ENCODE results near the gene MAN2B1. TPM values are rescaled to one million over a fixed set of nuclear protein-coding genes. Genes with fewer than 3 reads are reported as not detected.

MAN2B1 gene
- total RNA-seq, 1 donor from 2014 or later: 109 TPM

DNA sequence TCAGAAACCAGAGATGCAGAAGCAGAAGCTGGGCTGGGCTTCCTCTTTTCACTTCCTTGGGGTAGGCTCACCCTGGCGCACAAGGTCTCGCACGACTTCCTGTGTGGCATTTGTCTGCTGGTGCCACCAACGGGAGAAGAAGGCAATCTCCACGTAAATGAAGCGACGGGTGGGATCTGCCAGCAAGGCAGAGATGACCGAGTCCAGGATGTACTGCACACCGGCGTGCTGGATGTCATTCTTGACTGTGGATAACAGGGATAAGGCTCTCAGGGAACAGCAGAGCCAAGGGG, 1.3 kb downstream of the MAN2B1 start:
- TF ChIP-seq, protein P1, sequence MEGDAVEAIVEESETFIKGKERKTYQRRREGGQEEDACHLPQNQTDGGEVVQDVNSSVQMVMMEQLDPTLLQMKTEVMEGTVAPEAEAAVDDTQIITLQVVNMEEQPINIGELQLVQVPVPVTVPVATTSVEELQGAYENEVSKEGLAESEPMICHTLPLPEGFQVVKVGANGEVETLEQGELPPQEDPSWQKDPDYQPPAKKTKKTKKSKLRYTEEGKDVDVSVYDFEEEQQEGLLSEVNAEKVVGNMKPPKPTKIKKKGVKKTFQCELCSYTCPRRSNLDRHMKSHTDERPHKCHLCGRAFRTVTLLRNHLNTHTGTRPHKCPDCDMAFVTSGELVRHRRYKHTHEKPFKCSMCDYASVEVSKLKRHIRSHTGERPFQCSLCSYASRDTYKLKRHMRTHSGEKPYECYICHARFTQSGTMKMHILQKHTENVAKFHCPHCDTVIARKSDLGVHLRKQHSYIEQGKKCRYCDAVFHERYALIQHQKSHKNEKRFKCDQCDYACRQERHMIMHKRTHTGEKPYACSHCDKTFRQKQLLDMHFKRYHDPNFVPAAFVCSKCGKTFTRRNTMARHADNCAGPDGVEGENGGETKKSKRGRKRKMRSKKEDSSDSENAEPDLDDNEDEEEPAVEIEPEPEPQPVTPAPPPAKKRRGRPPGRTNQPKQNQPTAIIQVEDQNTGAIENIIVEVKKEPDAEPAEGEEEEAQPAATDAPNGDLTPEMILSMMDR (IDR thresholded peaks at IDR 0.05; ENCODE audit: unreplicated experiment): no peak
- H3K27ac Mint-ChIP-seq: no peak overlapping the region
- H3K36me3 Mint-ChIP-seq: peaks cover 6% of the 10 kb centered on the region
- peaks cover 37% of the 10 kb centered on the region for H3K4me1 Mint-ChIP-seq
- peak overlapping the region; percentile 99 for H3K4me3 Mint-ChIP-seq
- DNase-seq (ENCODE audit: low spot score in 2 of 2, unreplicated experiment in 2 of 2): no peak
- no peaks in the 10 kb centered on the region for H3K27me3 Mint-ChIP-seq (ENCODE audit: low read depth)
- H3K9me3 Mint-ChIP-seq: no peaks in the 10 kb centered on the region

DNA sequence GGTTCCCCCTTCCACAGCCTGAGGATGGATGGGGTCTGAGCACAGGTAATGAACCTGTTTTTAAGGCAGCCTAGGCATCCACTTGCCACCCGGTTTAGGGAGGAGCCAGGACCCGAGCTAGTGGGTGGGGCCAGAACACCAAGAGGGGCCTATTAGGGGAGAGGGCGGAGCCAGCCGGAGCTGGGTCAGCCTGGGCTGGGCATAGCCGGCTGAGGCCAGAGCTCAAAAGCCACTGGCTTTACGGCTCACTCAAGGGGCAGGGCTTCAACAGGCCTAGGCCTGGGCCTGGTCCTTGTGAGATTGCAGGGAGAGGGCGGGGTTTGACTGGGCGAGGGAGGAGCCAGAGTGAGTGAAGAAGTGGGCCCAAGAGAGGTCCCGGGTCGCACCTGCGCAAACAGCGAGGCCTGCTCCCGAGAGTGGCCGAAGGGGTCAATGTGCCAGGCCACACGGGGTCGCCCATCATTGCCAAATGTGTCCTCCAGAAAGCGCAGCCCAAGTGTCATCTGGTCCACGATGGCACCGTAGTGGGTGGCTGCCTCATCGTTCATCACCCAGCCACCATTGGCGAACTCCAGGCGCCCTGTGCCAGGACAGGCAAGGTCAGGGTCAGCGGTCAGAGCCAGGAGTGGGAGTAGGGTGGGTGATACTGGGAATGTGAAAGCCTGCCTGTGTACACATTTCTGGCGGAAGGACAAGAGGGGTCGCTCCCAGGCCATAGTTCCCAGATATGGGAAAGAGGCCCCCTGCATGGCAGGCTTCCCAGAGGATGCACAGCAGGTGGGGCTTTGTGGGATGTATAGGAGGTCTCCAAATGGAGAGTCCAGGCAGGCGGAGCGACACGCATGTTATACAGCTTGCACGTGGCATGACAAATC, 1.9 kb downstream of the MAN2B1 start:
- Mint-ChIP-seq H3K9me3 (no peaks in the 10 kb centered on the region), H3K27me3 (ENCODE audit: low read depth) (no peaks in the 10 kb centered on the region), H3K27ac (no peak overlapping the region), H3K4me3 (peak overlapping the region; percentile 99), H3K36me3 (peaks cover 9% of the 10 kb centered on the region), H3K4me1 (peaks cover 32% of the 10 kb centered on the region)
- no peak for DNase-seq (ENCODE audit: low spot score in 2 of 2, unreplicated experiment in 2 of 2)
- TF ChIP-seq, protein P1 (IDR thresholded peaks at IDR 0.05; ENCODE audit: unreplicated experiment): no peak

DNA sequence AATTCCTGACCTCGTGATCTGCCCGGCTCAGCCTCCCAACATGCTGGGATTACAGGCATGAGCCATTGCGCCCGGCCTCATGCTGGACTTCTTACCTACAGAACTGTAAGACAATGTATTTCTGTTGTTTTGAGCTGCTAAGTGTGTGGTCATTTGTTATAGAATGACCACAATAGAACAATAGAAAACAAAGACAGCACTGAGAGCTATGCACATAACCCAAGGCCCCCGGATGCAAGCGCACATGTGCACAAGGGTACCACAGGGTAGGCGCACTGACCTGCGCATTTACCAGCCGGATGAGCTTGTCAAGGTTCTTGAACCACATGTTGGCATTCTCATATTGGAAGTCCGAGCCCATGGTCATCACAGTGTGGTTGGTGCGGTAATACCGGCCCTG, 5.6 kb downstream of the MAN2B1 start:
- no peak for DNase-seq (ENCODE audit: low spot score in 2 of 2, unreplicated experiment in 2 of 2)
- Mint-ChIP-seq H3K36me3 (peaks cover 24% of the 10 kb centered on the region), H3K4me1 (peaks cover 4% of the 10 kb centered on the region), H3K27ac (no peak overlapping the region), H3K4me3 (no peak overlapping the region), H3K27me3 (ENCODE audit: low read depth) (no peaks in the 10 kb centered on the region), H3K9me3 (no peaks in the 10 kb centered on the region)
- TF ChIP-seq, protein P1 (IDR thresholded peaks at IDR 0.05; ENCODE audit: unreplicated experiment): no peak

DNA sequence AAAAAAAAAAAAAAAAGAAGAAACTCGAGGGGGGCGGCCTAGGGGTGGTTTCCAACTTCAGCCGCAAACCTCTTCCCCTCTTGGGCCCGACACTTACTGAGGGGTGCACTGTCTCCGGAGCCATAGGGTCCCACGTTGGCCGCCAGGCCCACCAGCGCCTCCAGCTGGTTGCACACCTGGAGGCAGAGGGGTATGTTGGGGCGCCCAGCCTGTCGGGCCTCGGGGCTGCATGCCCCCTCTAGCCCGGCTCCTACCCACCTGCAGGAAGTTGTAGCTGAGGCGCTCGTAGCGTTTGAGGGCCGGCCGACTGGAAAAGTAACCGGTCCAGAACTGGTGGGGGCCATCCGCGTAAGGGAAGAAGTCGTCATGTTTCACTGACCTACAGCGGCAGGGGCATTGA, 8.6 kb downstream of the MAN2B1 start:
- no peak for DNase-seq (ENCODE audit: low spot score in 2 of 2, unreplicated experiment in 2 of 2)
- H3K4me1 Mint-ChIP-seq: no peaks in the 10 kb centered on the region
- H3K27me3 Mint-ChIP-seq (ENCODE audit: low read depth): no peaks in the 10 kb centered on the region
- TF ChIP-seq, protein P1 (IDR thresholded peaks at IDR 0.05; ENCODE audit: unreplicated experiment): no peak
- no peak overlapping the region for H3K4me3 Mint-ChIP-seq
- no peak overlapping the region for H3K27ac Mint-ChIP-seq
- H3K9me3 Mint-ChIP-seq: no peaks in the 10 kb centered on the region
- H3K36me3 Mint-ChIP-seq: peaks cover 33% of the 10 kb centered on the region

DNA sequence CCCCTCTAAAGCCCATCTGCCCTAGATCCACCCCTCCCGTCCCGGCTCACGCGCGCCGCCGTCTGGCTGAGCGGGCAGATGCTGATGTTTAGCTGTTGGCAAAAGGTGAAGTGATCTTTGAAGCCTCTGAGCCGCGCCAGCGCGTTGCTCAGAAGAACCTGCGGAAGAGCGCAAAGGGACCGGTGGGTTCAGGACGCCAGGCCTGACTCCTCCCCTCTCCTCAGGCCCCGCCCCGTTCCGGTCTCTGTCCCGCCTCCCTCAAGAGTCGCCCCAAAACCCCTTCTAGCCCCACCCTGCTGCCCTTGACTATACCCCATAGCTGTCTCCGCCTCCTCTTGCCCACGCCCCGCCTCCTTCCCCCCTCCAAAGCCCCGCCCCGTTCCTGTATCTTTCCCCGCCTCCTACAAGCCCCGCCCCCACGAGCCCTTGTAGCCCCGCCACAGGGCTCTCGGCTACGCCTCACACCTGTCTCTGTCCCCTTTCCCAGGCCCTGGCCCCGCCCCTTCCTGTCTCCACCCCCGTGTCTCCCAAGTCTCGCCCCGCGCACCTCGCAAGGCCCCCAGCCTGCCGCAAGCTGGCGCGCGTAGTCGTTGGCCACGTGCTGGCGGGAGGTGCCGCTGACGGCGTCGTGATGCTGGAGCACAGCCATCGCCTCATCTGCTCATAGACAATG, 9.5 kb downstream of the MAN2B1 start:
- Mint-ChIP-seq H3K27me3 (ENCODE audit: low read depth) (no peaks in the 10 kb centered on the region), H3K4me1 (no peaks in the 10 kb centered on the region), H3K36me3 (peaks cover 32% of the 10 kb centered on the region), H3K27ac (peak overlapping the region; percentile 39), H3K9me3 (no peaks in the 10 kb centered on the region), H3K4me3 (no peak overlapping the region)
- TF ChIP-seq, protein P1 (IDR thresholded peaks at IDR 0.05; ENCODE audit: unreplicated experiment): no peak
- DNase-seq (ENCODE audit: low spot score in 2 of 2, unreplicated experiment in 2 of 2): no peak
